ENCODE data around the gene DECR2. TPM values are rescaled to one million over a fixed set of nuclear protein-coding genes. Genes with fewer than 3 reads are reported as not detected.

The DECR2 gene
- total and polyA plus RNA-seq, 3 experiments from 2014 or later, result 3.9 to 7.9 (median 6.8) TPM

DNA sequence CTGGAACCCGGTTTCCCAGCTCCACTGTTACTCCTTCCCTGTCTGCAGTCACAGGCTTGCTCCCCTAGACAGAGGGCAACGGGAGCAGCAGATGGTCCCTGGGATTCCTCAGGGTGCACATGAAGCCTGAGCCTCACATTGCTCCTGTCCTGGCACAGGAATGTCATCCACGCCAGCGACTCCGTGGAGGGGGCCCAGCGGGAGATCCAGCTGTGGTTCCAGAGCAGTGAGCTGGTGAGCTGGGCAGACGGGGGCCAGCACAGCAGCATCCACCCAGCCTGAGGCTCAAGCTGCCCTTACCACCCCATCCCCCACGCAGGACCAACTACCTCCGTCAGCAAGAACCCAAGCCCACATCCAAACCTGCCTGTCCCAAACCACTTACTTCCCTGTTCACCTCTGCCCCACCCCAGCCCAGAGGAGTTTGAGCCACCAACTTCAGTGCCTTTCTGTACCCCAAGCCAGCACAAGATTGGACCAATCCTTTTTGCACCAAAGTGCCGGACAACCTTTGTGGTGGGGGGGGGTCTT is 1.6 kb upstream of the DECR2 start:
- ChIA-PET POLR2A (interaction anchor here (1.7 kb wide), 1 partner anchor 25 kb away, joined by 9 read pairs; the partner anchor contains the start of gene RAB11FIP3), CTCF (interaction anchor here (1.8 to 2.1 kb wide), 2 partner anchors 9 to 17 kb away, joined by 8 to 11 read pairs; partner anchors contain the start of gene PGAP6)
- peaks cover 21% of the 10 kb centered on the region for H3K4me1 ChIP-seq (ENCODE audit: insufficient read depth, low read length)

DNA sequence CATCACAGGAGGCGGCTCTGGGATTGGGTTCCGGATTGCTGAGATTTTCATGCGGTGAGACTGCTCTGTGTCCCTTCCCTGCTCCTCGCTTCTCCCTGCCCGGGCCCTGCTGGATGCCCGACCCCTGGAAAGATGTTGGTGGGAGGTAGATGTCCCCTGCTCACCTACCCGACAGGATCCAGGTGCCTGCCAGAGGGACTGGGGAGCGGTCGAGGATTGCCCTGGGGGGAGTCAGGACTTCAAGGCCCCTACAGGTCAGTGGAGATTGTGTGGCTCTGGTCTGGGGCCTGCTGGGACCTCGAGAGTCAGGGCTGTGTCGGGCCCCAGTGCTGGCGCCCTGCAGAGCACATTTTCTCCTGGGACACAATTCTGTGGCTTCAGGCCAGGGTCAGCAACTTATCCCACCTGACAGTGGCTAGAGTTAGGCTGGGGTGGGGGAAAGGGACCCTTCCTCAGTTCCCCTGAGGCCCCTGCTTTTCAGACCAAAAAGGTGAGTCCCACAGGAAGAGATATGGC is 3.3 kb downstream of the DECR2 start:
- Mint-ChIP-seq H3K4me1 (peaks cover 6 to 10% (median 7%) of the 10 kb centered on the region in 3 donors), H3K36me3 (peaks cover 0 to 2% (median 0%) of the 10 kb centered on the region in 3 donors), H3K9me3 (no peaks in the 10 kb centered on the region), H3K4me3 (no peak overlapping the region), H3K27ac (peak overlapping the region in 1 of 8 donors; percentile 50), H3K27me3 (no peaks in the 10 kb centered on the region)
- ChIA-PET POLR2A (no interaction called here), CTCF (no interaction called here)
- no peak for DNase-seq
- Histone ChIP-seq H3K9me3 (ENCODE audit: low read length) (no peaks in the 10 kb centered on the region), H3K36me3 (ENCODE audit: insufficient read depth, low read length) (no peaks in the 10 kb centered on the region), H3K4me1 (ENCODE audit: insufficient read depth, low read length) (peaks cover 12% of the 10 kb centered on the region), H3K27me3 (ENCODE audit: insufficient read depth, low read length, poor library complexity, severe bottlenecking) (no peaks in the 10 kb centered on the region), H3K27ac (ENCODE audit: low read depth, low read length) (no peak overlapping the region), H3K4me3 (ENCODE audit: low read length) (no peak overlapping the region)

More for the DNA sequence above, 1.6 kb upstream of the DECR2 start:
- Histone ChIP-seq H3K36me3 (ENCODE audit: insufficient read depth, low read length) (no peaks in the 10 kb centered on the region), H3K9me3 (ENCODE audit: low read length) (no peaks in the 10 kb centered on the region), H3K27ac (ENCODE audit: low read depth, low read length) (peak overlapping the region; percentile 75), H3K27me3 (ENCODE audit: insufficient read depth, low read length, poor library complexity, severe bottlenecking) (no peaks in the 10 kb centered on the region), H3K4me3 (ENCODE audit: low read length) (peak overlapping the region; percentile 74)
- Mint-ChIP-seq H3K4me1 (peaks cover 16 to 32% (median 18%) of the 10 kb centered on the region in 3 donors), H3K36me3 (peaks cover 0 to 2% (median 0%) of the 10 kb centered on the region in 3 donors), H3K27ac (peak overlapping the region in 7 of 8 donors; percentile 79 to 99 (median 92)), H3K9me3 (no peaks in the 10 kb centered on the region), H3K27me3 (peaks cover 3 to 6% of the 10 kb centered on the region in 2 donors), H3K4me3 (peak overlapping the region; percentile 82 to 90 (median 88))
- DNase-seq, result no peak

DNA sequence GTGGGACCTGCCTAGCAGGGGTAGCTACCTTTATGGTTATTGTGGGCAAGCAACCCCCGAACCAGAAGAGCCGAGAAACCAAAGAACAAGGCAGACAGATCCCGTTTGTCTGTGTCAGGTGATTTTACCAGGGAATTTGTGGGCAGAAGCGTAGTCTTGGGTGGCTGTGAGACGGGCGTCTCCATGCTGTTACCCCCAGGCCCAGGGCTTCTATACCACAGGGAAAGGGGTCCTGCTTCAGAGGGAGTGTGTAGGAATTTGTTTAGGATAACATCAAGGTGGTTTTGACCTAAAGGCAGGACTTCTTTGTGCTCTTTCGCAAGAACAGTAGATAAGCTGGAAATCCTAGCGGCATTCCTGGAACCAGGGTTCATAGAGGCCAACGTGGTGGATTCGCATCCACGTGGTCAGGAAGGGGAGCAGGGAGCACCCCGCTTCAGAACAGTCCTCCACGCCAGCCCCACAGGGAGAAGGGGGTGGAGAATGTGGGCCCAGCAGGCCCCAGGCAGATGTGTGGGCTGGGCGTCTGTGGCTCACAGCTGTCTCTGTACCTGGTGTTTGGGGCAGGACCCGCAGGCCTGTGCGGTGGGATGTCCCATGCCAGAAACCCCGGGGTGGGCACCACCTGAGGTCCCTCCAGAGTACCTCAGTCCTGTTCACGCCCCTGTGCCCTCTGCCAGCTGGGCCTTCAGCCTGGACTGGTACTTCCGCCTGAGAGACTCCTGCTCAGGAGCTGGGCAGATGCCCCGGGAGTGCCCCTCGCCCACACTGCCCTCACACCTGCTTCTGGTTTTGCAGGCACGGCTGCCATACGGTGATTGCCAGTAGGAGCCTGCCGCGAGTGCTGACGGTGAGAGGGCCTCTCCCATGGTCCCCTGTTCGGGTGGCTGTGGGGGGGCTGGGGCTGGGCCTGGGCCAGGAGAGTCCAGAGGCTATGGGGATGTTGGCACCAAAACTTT is 4.1 kb downstream of the DECR2 start:
- Histone ChIP-seq H3K4me3 (ENCODE audit: low read length) (no peak overlapping the region), H3K27ac (ENCODE audit: low read depth, low read length) (peak overlapping the region; percentile 38), H3K4me1 (ENCODE audit: insufficient read depth, low read length) (peaks cover 4% of the 10 kb centered on the region), H3K9me3 (ENCODE audit: low read length) (no peaks in the 10 kb centered on the region), H3K27me3 (ENCODE audit: insufficient read depth, low read length, poor library complexity, severe bottlenecking) (no peaks in the 10 kb centered on the region), H3K36me3 (ENCODE audit: insufficient read depth, low read length) (no peaks in the 10 kb centered on the region)
- Mint-ChIP-seq H3K4me3 (peak overlapping the region in 1 of 7 donors; percentile 37), H3K27ac (no peak overlapping the region), H3K4me1 (peaks cover 0 to 2% (median 0%) of the 10 kb centered on the region in 3 donors), H3K27me3 (no peaks in the 10 kb centered on the region), H3K9me3 (no peaks in the 10 kb centered on the region), H3K36me3 (no peaks in the 10 kb centered on the region)
- no peak for DNase-seq
- ChIA-PET POLR2A (no interaction called here), CTCF (no interaction called here)

DNA sequence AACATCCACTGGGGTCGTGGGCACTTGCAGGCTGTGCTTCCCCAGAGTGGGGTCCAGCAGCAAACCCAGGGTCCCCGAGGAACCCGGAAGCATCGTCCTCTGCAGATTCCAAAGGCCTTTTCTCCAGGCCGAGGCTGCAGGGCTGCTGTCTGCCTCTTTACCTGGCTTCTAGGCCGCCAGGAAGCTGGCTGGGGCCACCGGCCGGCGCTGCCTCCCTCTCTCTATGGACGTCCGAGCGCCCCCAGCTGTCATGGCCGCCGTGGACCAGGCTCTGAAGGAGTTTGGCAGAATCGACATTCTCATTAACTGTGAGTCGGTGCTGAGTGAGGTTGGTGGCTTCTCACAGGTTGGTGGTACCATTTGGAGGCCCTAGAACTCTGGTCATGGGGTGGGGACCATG is 5.6 kb downstream of the DECR2 start:
- Mint-ChIP-seq H3K27me3 (no peaks in the 10 kb centered on the region), H3K4me1 (no peaks in the 10 kb centered on the region), H3K9me3 (no peaks in the 10 kb centered on the region), H3K36me3 (no peaks in the 10 kb centered on the region), H3K4me3 (no peak overlapping the region), H3K27ac (no peak overlapping the region)
- Histone ChIP-seq H3K27ac (ENCODE audit: low read depth, low read length) (no peak overlapping the region), H3K4me1 (ENCODE audit: insufficient read depth, low read length) (peaks cover 1% of the 10 kb centered on the region), H3K27me3 (ENCODE audit: insufficient read depth, low read length, poor library complexity, severe bottlenecking) (no peaks in the 10 kb centered on the region), H3K36me3 (ENCODE audit: insufficient read depth, low read length) (no peaks in the 10 kb centered on the region), H3K9me3 (ENCODE audit: low read length) (no peaks in the 10 kb centered on the region), H3K4me3 (ENCODE audit: low read length) (no peak overlapping the region)
- POLR2A ChIA-PET, result no interaction called here
- CTCF ChIA-PET, result no interaction called here
- no peak for DNase-seq

DNA sequence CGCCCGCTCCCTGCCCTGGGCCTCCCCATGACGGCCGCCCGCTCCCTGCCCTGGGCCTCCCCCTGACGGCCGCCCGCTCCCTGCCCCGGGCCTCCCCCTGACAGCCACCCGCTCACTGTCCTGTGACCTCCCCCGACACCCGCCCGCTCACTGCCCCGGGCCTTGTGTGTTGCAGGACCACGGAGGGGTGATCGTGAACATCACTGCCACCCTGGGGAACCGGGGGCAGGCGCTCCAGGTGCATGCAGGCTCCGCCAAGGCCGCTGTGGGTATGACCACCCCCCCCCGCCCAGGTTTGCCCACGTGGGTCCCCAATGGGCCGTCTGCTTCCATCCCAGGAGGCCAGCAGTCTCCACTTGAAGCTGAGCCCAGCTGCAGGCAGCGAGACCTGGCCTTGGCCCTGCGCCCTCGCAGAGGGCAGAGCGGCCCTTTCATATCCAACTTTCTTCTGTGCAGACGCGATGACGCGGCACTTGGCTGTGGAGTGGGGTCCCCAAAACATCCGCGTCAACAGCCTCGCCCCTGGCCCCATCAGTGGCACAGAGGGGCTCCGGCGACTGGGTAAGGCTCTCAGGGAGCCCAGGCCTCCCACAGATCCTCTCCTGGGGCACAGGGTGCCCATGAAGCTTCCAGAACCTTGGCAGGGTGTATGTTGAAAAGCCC is 9.0 kb downstream of the DECR2 start:
- H3K27ac ChIP-seq (ENCODE audit: low read depth, low read length), result no peak overlapping the region
- CTCF ChIA-PET, result no interaction called here
- H3K36me3 Mint-ChIP-seq, result no peaks in the 10 kb centered on the region

DNA sequence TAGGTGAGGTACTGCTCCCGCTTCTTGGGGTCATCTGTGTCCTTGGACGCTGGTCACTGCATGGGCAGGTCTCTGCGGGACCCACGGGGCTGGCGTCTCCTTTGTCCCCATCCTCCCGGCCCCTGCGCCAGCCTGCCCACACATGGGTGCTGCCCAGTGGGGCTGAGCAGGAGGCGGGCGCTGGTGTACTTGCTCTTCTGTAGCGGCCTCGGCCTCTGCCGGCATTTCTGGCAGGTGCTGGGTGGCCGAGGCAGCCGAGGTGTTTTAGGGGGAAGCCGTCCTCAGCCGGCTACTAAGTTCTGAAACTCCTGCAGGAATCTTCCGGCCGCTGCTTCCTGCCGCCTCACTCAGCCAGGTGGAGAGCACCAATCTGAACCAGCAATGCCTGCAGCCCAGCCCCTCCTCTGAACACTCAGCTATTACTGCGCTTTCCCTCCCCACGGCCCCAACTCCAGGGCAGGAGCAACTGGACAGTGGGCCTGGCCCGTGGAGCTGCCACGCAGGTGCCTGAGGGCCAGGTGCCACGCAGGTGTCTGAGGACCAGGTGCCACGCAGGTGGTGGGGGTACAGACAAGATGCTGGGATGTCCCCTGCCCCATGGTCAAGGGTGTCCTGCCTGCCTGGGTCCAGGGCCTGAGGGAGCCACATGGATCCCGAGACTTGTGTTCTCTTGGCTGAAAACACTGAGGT is 10.0 kb downstream of the DECR2 start:
- Histone ChIP-seq H3K27ac (ENCODE audit: low read depth, low read length) (no peak overlapping the region), H3K4me3 (ENCODE audit: low read length) (no peak overlapping the region), H3K9me3 (ENCODE audit: low read length) (no peaks in the 10 kb centered on the region), H3K36me3 (ENCODE audit: insufficient read depth, low read length) (no peaks in the 10 kb centered on the region), H3K4me1 (ENCODE audit: insufficient read depth, low read length) (no peaks in the 10 kb centered on the region), H3K27me3 (ENCODE audit: insufficient read depth, low read length, poor library complexity, severe bottlenecking) (no peaks in the 10 kb centered on the region)
- peak in 1 of 5 donors; percentile 44 for DNase-seq
- no peaks in the 10 kb centered on the region for H3K36me3 Mint-ChIP-seq
- H3K4me3 Mint-ChIP-seq, result no peak overlapping the region
- H3K27ac Mint-ChIP-seq, result no peak overlapping the region
- POLR2A ChIA-PET, result no interaction called here
- no peaks in the 10 kb centered on the region for H3K9me3 Mint-ChIP-seq
- CTCF ChIA-PET, result no interaction called here
- peaks cover 0 to 1% of the 10 kb centered on the region in 2 donors for H3K27me3 Mint-ChIP-seq
- H3K4me1 Mint-ChIP-seq, result no peaks in the 10 kb centered on the region

More for the DNA sequence above, 9.0 kb downstream of the DECR2 start:
- Mint-ChIP-seq H3K9me3 (no peaks in the 10 kb centered on the region), H3K27ac (no peak overlapping the region), H3K4me3 (no peak overlapping the region), H3K27me3 (peaks cover 0 to 1% of the 10 kb centered on the region in 2 donors), H3K4me1 (no peaks in the 10 kb centered on the region)
- H3K4me3 ChIP-seq (ENCODE audit: low read length), result no peak overlapping the region
- H3K36me3 ChIP-seq (ENCODE audit: insufficient read depth, low read length), result no peaks in the 10 kb centered on the region
- H3K9me3 ChIP-seq (ENCODE audit: low read length), result no peaks in the 10 kb centered on the region
- peak in 1 of 5 donors; percentile 41 for DNase-seq
- POLR2A ChIA-PET, result no interaction called here
- no peaks in the 10 kb centered on the region for H3K4me1 ChIP-seq (ENCODE audit: insufficient read depth, low read length)
- H3K27me3 ChIP-seq (ENCODE audit: insufficient read depth, low read length, poor library complexity, severe bottlenecking), result no peaks in the 10 kb centered on the region

DNA sequence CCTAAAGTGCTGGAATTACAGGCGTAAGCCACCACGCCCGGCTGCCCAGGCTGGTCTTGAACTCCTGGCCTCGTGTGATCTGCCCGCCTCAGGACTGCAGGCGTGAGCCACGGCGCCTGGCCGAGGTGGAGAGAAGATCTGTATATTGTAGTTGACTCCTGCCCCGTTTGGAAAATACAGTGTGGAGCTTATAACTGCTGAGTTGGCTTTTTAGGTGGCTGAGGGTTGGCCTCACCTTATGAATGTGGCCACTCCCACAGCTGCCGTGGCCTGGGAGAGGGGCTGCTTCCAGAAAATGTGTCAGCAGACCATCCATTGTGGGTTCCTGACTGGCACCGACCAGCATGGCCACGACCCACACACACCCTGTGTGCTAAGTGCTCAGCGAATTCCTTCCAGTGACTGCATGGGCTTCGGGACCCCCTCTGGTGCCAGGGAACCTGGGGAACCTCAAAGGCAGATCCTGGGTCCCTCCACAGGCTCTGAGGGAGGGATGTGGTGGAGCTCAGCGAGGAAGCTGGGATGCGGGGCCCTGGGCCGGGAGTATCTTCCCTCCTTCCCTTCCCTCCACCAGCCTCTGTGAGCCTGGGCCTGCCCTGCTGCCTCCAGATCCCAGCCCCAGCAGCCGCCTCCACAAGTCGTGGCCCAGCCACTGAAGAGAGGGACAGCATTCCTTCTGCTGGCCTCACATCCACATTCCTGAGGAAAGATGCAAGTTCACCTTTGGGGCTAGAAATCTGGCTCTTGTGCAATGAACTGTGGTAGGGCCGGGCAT is 12.9 kb downstream of the DECR2 start:
- H3K4me1 Mint-ChIP-seq, result no peaks in the 10 kb centered on the region
- H3K27me3 Mint-ChIP-seq, result peaks cover 0 to 1% of the 10 kb centered on the region in 2 donors
- ChIA-PET POLR2A (interaction anchor here (0.7 kb wide), 1 partner anchor 72 kb away, joined by 5 read pairs; no protein-coding TSS in a partner anchor), CTCF (no interaction called here)
- Histone ChIP-seq H3K27me3 (ENCODE audit: insufficient read depth, low read length, poor library complexity, severe bottlenecking) (no peaks in the 10 kb centered on the region), H3K27ac (ENCODE audit: low read depth, low read length) (no peak overlapping the region), H3K4me3 (ENCODE audit: low read length) (no peak overlapping the region), H3K36me3 (ENCODE audit: insufficient read depth, low read length) (no peaks in the 10 kb centered on the region), H3K4me1 (ENCODE audit: insufficient read depth, low read length) (no peaks in the 10 kb centered on the region), H3K9me3 (ENCODE audit: low read length) (no peaks in the 10 kb centered on the region)
- DNase-seq, result peak in 1 of 5 donors; percentile 24
- H3K36me3 Mint-ChIP-seq, result no peaks in the 10 kb centered on the region
- H3K27ac Mint-ChIP-seq, result no peak overlapping the region
- no peaks in the 10 kb centered on the region for H3K9me3 Mint-ChIP-seq
- H3K4me3 Mint-ChIP-seq, result no peak overlapping the region

All from CD8-positive, alpha-beta memory T cell (primary cell).